HCT116 (cell line): Measurements from ENCODE around the gene IER5L. TPM values are rescaled to one million over a fixed set of nuclear protein-coding genes. Genes with fewer than 3 reads are reported as not detected.
A peak's percentile ranks its signal among the peaks of the same experiment; 100 is the strongest.

Experiments
- ATAC-seq: fragments of 200-7000 bp; cut with Tn5 transposase; 2 replicates; pipeline ENCODE4 v1.9.1; 2020; ENCODE audit warnings: mild to moderate bottlenecking, moderate library complexity
- BruUV-seq: library from RNA; stranded (reverse); fragments of 400-500 nt; replicated peaks from 2 replicates; lab custom pipeline; 2021; lab: Mats Ljungman, UMichigan
- CTCF ChIA-PET: fragments of 300-600 bp; sonication (Branson Sonifier 250); formaldehyde crosslinking; loops from one replicate; lab custom pipeline; 2021; ENCODE audit warnings: antibody characterized with exemption; lab: Charles Lee
- POLR2A ChIA-PET: fragments of 300-600, 350-600 bp; sonication (Branson Sonifier 250); formaldehyde crosslinking; loops from one replicate; lab custom pipeline; 2021; ENCODE audit warnings: antibody characterized with exemption; lab: Charles Lee
- RAD21 ChIA-PET, 2 experiments: fragments of 300-600 bp; sonication (Branson Sonifier 250); formaldehyde crosslinking; loops; one replicate each; lab custom pipeline; 2023; ENCODE audit warnings: low total read pairs in 2 of 2; ENCODE audit not compliant: uncharacterized antibody in 2 of 2, unreplicated experiment in 2 of 2, low non-redundant PET in 1 of 2; lab: Charles Lee
- DNase-seq: peaks from one replicate; pipeline ENCODE4 v3.0.0-alpha.2; 2010; ENCODE audit warnings: low read depth, low spot score
- H2AFZ ChIP-seq: fragments of 200-600 bp; shearing (Covaris generic), sonication (generic); 2 replicates; pipeline ENCODE4 v1.6.1; 2017; ENCODE audit warnings: low read depth, mixed run types, mixed read lengths, antibody characterized with exemption, low read length; ENCODE audit not compliant: poor library complexity, severe bottlenecking
- H3K27ac ChIP-seq: 2 replicates; pipeline ENCODE4 v1.5.1; 2012; ENCODE audit warnings: low read depth, low read length
- H3K27me3 ChIP-seq: fragments of 200-600 bp; sonication (generic); 2 replicates; pipeline ENCODE4 v1.6.1; 2016; ENCODE audit warnings: mixed run types, low read length, mixed read lengths; ENCODE audit not compliant: insufficient read depth
- H3K36me3 ChIP-seq, 2 experiments: fragments of 200-500 bp in 1 of 2; fragments of 200-600 bp in 1 of 2; sonication (Bioruptor generic) in 1 of 2; sonication (generic) in 1 of 2; 2 replicates each; pipeline versions ENCODE4 v1.5.1 to v1.6.1; 2014 to 2016; ENCODE audit warnings: low read length in 2 of 2, inconsistent platforms in 1 of 2, mixed read lengths in 1 of 2, mixed run types in 1 of 2; ENCODE audit not compliant: insufficient read depth in 2 of 2, control insufficient read depth in 1 of 2
- H3K4me1 ChIP-seq, 2 experiments: fragments of 200-600 bp in 1 of 2; sonication (generic) in 1 of 2; 2 replicates each; pipeline versions ENCODE4 v1.5.1 to v1.6.1; 2012 to 2017; ENCODE audit warnings: low read length in 2 of 2, inconsistent platforms in 1 of 2, mild to moderate bottlenecking in 1 of 2, mixed read lengths in 1 of 2, mixed run types in 1 of 2, moderate library complexity in 1 of 2; ENCODE audit not compliant: insufficient read depth in 2 of 2, control insufficient read depth in 1 of 2
- H3K4me2 ChIP-seq: fragments of 200-600 bp; sonication (generic); 2 replicates; pipeline ENCODE4 v1.6.1; 2017; ENCODE audit warnings: mixed run types, low read length, mixed read lengths
- H3K4me3 ChIP-seq, 2 experiments: fragments of 200-600 bp in 1 of 2; sonication (generic) in 1 of 2; replicated peaks in 1 of 2; 2 replicates each; pipeline ENCODE4 v1.5.1; 2011 to 2016; ENCODE audit warnings: low read length in 2 of 2, control low read depth in 1 of 2, low read depth in 1 of 2, mild to moderate bottlenecking in 1 of 2, mixed read lengths in 1 of 2, mixed run types in 1 of 2
- H3K79me2 ChIP-seq: fragments of 200-600 bp; sonication (generic); 2 replicates; pipeline ENCODE4 v1.6.1; 2017; ENCODE audit warnings: mild to moderate bottlenecking, mixed run types, low read length, moderate library complexity, mixed read lengths; ENCODE audit not compliant: insufficient read depth
- H3K9ac ChIP-seq: fragments of 200-600 bp; sonication (generic); 2 replicates; pipeline ENCODE4 v1.6.1; 2016; ENCODE audit warnings: low read length, mixed read lengths
- H3K9me2 ChIP-seq: fragments of 200-600 bp; sonication (generic), shearing (Covaris generic); 2 replicates; pipeline ENCODE4 v1.6.1; 2017; ENCODE audit warnings: mixed run types, mild to moderate bottlenecking, moderate library complexity; ENCODE audit not compliant: insufficient read depth
- H3K9me3 ChIP-seq, 2 experiments: fragments of 200-500 bp in 1 of 2; fragments of 200-600 bp in 1 of 2; sonication (Bioruptor generic) in 1 of 2; sonication (generic) in 1 of 2; 2 replicates each; pipeline ENCODE4 v1.6.1; 2014 to 2017; ENCODE audit warnings: low read length in 2 of 2, mixed read lengths in 2 of 2, inconsistent platforms in 1 of 2, low read depth in 1 of 2, mild to moderate bottlenecking in 1 of 2, mixed run types in 1 of 2, moderate library complexity in 1 of 2; ENCODE audit not compliant: control insufficient read depth in 1 of 2, insufficient read depth in 1 of 2
- H4K20me1 ChIP-seq: fragments of 200-600 bp; sonication (generic), shearing (Covaris generic); 2 replicates; pipeline ENCODE4 v1.6.1; 2017; ENCODE audit warnings: mixed run types, mild to moderate bottlenecking, moderate library complexity; ENCODE audit not compliant: insufficient read depth
- CBX3 ChIP-seq: IDR thresholded peaks from 2 replicates; pipeline ENCODE4 v1.6.1; 2012; ENCODE audit warnings: low read depth
- CEBPB ChIP-seq: IDR thresholded peaks from 2 replicates; pipeline ENCODE4 v1.6.1; 2012; ENCODE audit warnings: low read depth
- EGR1 ChIP-seq: IDR thresholded peaks from 2 replicates; pipeline ENCODE4 v1.6.1; 2012; ENCODE audit warnings: low read depth
- EZH2phosphoT487 ChIP-seq: fragments of 200-600 bp; IDR thresholded peaks from 2 replicates; pipeline ENCODE4 v1.6.1; 2018; ENCODE audit warnings: antibody characterized with exemption, borderline replicate concordance
- FOSL1 ChIP-seq: IDR thresholded peaks from 2 replicates; pipeline ENCODE4 v1.6.1; 2012; ENCODE audit warnings: low read depth
- JUND ChIP-seq: IDR thresholded peaks from 2 replicates; pipeline ENCODE4 v1.6.1; 2012
- POLR2AphosphoS5 ChIP-seq: IDR thresholded peaks from 2 replicates; pipeline ENCODE4 v1.6.1; 2011; ENCODE audit warnings: mild to moderate bottlenecking, low read depth, low read length, moderate library complexity
- RAD21 ChIP-seq: IDR thresholded peaks from 2 replicates; pipeline ENCODE4 v1.6.1; 2012; ENCODE audit warnings: low read depth, mild to moderate bottlenecking
- SP1 ChIP-seq: IDR thresholded peaks from 2 replicates; pipeline ENCODE4 v1.6.1; 2012; ENCODE audit warnings: low read depth
- SRF ChIP-seq: IDR thresholded peaks from 2 replicates; pipeline ENCODE4 v1.6.1; 2012; ENCODE audit warnings: low read depth
- YY1 ChIP-seq: IDR thresholded peaks from 2 replicates; pipeline ENCODE4 v1.6.1; 2011; ENCODE audit warnings: low read length, low read depth, moderate library complexity, mild to moderate bottlenecking; ENCODE audit not compliant: insufficient replicate concordance; ENCODE audit errors: extremely low read depth
- ZNF274 ChIP-seq: fragments of 200-500 bp; sonication (Bioruptor generic); IDR thresholded peaks from 2 replicates; pipeline ENCODE4 v1.6.1; 2014; ENCODE audit warnings: mild to moderate bottlenecking, low read depth, low read length, inconsistent platforms
- intact Hi-C: fragments of 100-400 bp; cut with micrococcal nuclease; formaldehyde crosslinking; loops from 2 replicates; pipeline ENCODE4 v1.10.0; 2022
- total RNA-seq: library from RNA; stranded (reverse); gene quantifications from one replicate; pipeline ENCODE4 v1.2.1, GENCODE V29; 2021; ENCODE audit not compliant: unreplicated experiment
- TF ChIP-seq, protein P1 (sequence below): IDR thresholded peaks from 2 replicates; pipeline ENCODE4 v1.6.1; 2012
- TF ChIP-seq, protein P2 (sequence below), 3 experiments: fragments of 200-600 bp in 1 of 3; sonication (generic) in 1 of 3; IDR thresholded peaks in 2 of 3; conservative IDR thresholded peaks in 1 of 3; 2 replicates each; pipeline ENCODE4 v1.5.1; 2012 to 2017; ENCODE audit warnings: low read depth in 2 of 3, low read length in 2 of 3, antibody characterized with exemption in 1 of 3, borderline replicate concordance in 1 of 3, control low read depth in 1 of 3, mild to moderate bottlenecking in 1 of 3, mixed read lengths in 1 of 3, mixed run types in 1 of 3, moderate library complexity in 1 of 3; ENCODE audit not compliant: insufficient read depth in 1 of 3
- TF ChIP-seq, protein P3 (sequence below): IDR thresholded peaks from 2 replicates; pipeline ENCODE4 v1.6.1; 2012

IER5L gene
- total RNA-seq, 1 experiment from 2014 or later, result 195 TPM

GRCh38 chr9:129172816-129173215, 5.2 kb downstream of the IER5L start:
- Histone ChIP-seq H4K20me1 (no peaks in the 10 kb centered on the region), H3K9ac (peak overlapping the region; percentile 4; the same call in 1 of the 2 replicates), H3K27me3 (no peaks in the 10 kb centered on the region), H2AFZ (no peak overlapping the region), H3K27ac (peak overlapping the region; percentile 29; the same call in 1 of the 2 replicates), H3K79me2 (peaks cover 17% of the 10 kb centered on the region), H3K9me3 (no peaks in the 10 kb centered on the region), H3K36me3 (0 out of 4 replicates have a peak, but pooled peaks cover 0 to 4% of the 10 kb centered on the region in 2 experiments), H3K4me3 (no peak overlapping the region), H3K9me2 (no peaks in the 10 kb centered on the region), H3K4me2 (0 out of 2 replicates have a peak overlapping the region, but pooled peaks have one; percentile 99), H3K4me1 (peaks cover 62 to 84% of the 10 kb centered on the region in 2 experiments)
- ChIA-PET RAD21 (interaction anchor here in 1 of 2 experiments (0.6 to 1.0 kb wide), 2 partner anchors 34 to 62 kb away, joined by 3 to 5 read pairs; partner anchors contain the start of gene PTPA), POLR2A (interaction anchor here (0.6 to 3.5 kb wide), 7 partner anchors 41 to 436 kb away, joined by 3 to 23 read pairs (median 5); no protein-coding TSS in a partner anchor), CTCF (interaction anchor here (0.8 to 2.2 kb wide), 6 partner anchors 10 to 451 kb away, joined by 3 to 16 read pairs (median 4); no protein-coding TSS in a partner anchor)
- ATAC-seq, result no peak
- no peak for TF ChIP-seq JUND
- intact Hi-C loops, result no loop called here
- no peak for DNase-seq
- no TSS peak for BruUV-seq

- H3K9me3 ChIP-seq, result no peaks in the 10 kb centered on the region
- H2AFZ ChIP-seq, result no peak overlapping the region
- H3K27me3 ChIP-seq, result no peaks in the 10 kb centered on the region
- 0 out of 4 replicates have a peak, but pooled peaks cover 0 to 4% of the 10 kb centered on the region in 2 experiments for H3K36me3 ChIP-seq
- CTCF ChIA-PET, result interaction anchor here (0.8 to 2.2 kb wide), 5 partner anchors 12 to 452 kb away, joined by 3 to 16 read pairs (median 4); no protein-coding TSS in a partner anchor
- H3K79me2 ChIP-seq, result peaks cover 14% of the 10 kb centered on the region
- POLR2A ChIA-PET, result interaction anchor here (0.6 to 3.5 kb wide), 7 partner anchors 32 to 436 kb away, joined by 3 to 23 read pairs (median 5); no protein-coding TSS in a partner anchor
- H3K4me1 ChIP-seq, result peaks cover 69 to 91% of the 10 kb centered on the region in 2 experiments
- H3K4me2 ChIP-seq, result peak overlapping the region; percentile 11; the same call in 1 of the 2 replicates
- ATAC-seq, result no peak
- no peak overlapping the region for H3K4me3 ChIP-seq
- H3K9me2 ChIP-seq, result no peaks in the 10 kb centered on the region
- RAD21 ChIA-PET, result interaction anchor here in 1 of 2 experiments (0.6 to 1.0 kb wide), 2 partner anchors 33 to 61 kb away, joined by 3 to 5 read pairs; partner anchors contain the start of gene PTPA
- intact Hi-C loops, result no loop called here
- H4K20me1 ChIP-seq, result no peaks in the 10 kb centered on the region
- H3K27ac ChIP-seq, result 0 out of 2 replicates have a peak overlapping the region, but pooled peaks have one; percentile 16
- DNase-seq, result no peak
- no TSS peak for BruUV-seq
- peak overlapping the region; percentile 4; the same call in 1 of the 2 replicates for H3K9ac ChIP-seq
- TF ChIP-seq SRF (no peak), YY1 (no peak), POLR2AphosphoS5 (no peak), JUND (no peak), FOSL1 (no peak), EGR1 (no peak), SP1 (no peak), ZNF274 (no peak), EZH2phosphoT487 (no peak), RAD21 (no peak), CBX3 (no peak), CEBPB (no peak)
- TF ChIP-seq, protein P1, sequence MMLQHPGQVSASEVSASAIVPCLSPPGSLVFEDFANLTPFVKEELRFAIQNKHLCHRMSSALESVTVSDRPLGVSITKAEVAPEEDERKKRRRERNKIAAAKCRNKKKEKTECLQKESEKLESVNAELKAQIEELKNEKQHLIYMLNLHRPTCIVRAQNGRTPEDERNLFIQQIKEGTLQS, result no peak
- TF ChIP-seq, protein P2, sequence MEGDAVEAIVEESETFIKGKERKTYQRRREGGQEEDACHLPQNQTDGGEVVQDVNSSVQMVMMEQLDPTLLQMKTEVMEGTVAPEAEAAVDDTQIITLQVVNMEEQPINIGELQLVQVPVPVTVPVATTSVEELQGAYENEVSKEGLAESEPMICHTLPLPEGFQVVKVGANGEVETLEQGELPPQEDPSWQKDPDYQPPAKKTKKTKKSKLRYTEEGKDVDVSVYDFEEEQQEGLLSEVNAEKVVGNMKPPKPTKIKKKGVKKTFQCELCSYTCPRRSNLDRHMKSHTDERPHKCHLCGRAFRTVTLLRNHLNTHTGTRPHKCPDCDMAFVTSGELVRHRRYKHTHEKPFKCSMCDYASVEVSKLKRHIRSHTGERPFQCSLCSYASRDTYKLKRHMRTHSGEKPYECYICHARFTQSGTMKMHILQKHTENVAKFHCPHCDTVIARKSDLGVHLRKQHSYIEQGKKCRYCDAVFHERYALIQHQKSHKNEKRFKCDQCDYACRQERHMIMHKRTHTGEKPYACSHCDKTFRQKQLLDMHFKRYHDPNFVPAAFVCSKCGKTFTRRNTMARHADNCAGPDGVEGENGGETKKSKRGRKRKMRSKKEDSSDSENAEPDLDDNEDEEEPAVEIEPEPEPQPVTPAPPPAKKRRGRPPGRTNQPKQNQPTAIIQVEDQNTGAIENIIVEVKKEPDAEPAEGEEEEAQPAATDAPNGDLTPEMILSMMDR (IDR thresholded peaks at IDR 0.05 in 2 of 3, conservative IDR thresholded peaks at IDR 0.05 in 1 of 3; ENCODE audit: borderline replicate concordance in 1 of 3, insufficient read depth in 1 of 3, low read depth in 2 of 3, low read length in 2 of 3), result no peak
- TF ChIP-seq, protein P3, sequence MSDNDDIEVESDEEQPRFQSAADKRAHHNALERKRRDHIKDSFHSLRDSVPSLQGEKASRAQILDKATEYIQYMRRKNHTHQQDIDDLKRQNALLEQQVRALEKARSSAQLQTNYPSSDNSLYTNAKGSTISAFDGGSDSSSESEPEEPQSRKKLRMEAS, result no peak
Measured at GRCh38 chr9:129171993-129172751, 5.9 kb downstream of the IER5L start.
